Measurements from ENCODE around the gene ZCCHC14. TPM values are rescaled to one million over a fixed set of nuclear protein-coding genes. Genes with fewer than 3 reads are reported as not detected.
"Not testable (repeated sequence)": the region's sequence is repeated elsewhere in the genome, so short reads cannot be mapped to it uniquely, and the experiment has no call there.

The ZCCHC14 gene
- polyA plus RNA-seq, 1 donor (not counting 4 experiments of a cell fraction or from before 2014, with no cell fraction given), result 3.6 TPM

DNA sequence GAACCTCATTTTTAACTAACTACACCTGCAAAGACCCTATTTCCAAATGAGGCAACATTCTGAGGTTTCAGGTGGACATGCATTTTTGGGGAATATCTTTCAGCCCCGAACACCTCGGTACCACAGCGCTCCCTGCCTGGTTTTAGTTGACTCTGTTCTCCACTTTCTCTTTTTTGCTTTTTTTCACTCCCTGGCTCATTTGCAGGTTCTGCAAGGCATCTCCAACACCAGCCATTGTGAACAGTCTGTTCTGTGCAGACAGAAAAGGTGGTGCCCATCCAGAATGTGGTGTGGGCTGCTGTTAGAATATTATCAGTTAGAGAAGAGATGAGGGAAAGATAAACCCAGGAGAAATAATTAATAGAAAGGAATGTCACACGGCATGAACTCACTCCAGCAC, 32.5 kb upstream of the ZCCHC14 start:
- no peak for DNase-seq (ENCODE audit: low read depth, low spot score)
- Histone ChIP-seq H3K79me2 (ENCODE audit: control insufficient read depth, insufficient read depth, low read length) (no peaks in the 10 kb centered on the region), H3K27me3 (ENCODE audit: control insufficient read depth, extremely low read depth, insufficient read depth, low read length) (peaks cover 11% of the 10 kb centered on the region), H3K9me1 (ENCODE audit: control insufficient read depth, extremely low read depth, insufficient read depth, low read length) (no peaks in the 10 kb centered on the region), H3K9me3 (ENCODE audit: control insufficient read depth, low read depth, low read length) (peaks cover 2% of the 10 kb centered on the region), H3K4me1 (ENCODE audit: control insufficient read depth, extremely low read depth, insufficient read depth, low read length) (no peaks in the 10 kb centered on the region), H3K36me3 (ENCODE audit: control insufficient read depth in 2 of 2, extremely low read depth in 1 of 2, insufficient read depth in 2 of 2, low read length in 2 of 2) (no peaks in the 10 kb centered on the region), H3K9ac (ENCODE audit: control insufficient read depth, extremely low read depth, insufficient read depth, low read length) (no peak overlapping the region), H3K4me3 (ENCODE audit: control insufficient read depth in 2 of 3, extremely low read depth in 1 of 3, insufficient read depth in 2 of 3, low read depth in 1 of 3, low read length in 3 of 3) (no peak overlapping the region), H2AFZ (ENCODE audit: control insufficient read depth, low read length) (no peak overlapping the region), H3K4me2 (ENCODE audit: control insufficient read depth, extremely low read depth, insufficient read depth, low read depth, low read length) (no peak overlapping the region), H4K20me1 (ENCODE audit: control insufficient read depth, extremely low read depth, insufficient read depth, low read length) (no peaks in the 10 kb centered on the region), H3K27ac (ENCODE audit: control insufficient read depth, insufficient read depth, low read length) (no peak overlapping the region)
- TF ChIP-seq EZH2 (IDR thresholded peaks at IDR 0.05; ENCODE audit: low read length) (no peak), CTCF (optimal IDR thresholded peaks at IDR 0.05 in 1 of 3, IDR thresholded peaks at IDR 0.05 in 1 of 3, conservative IDR thresholded peaks at IDR 0.05 in 1 of 3; ENCODE audit: extremely low read depth in 1 of 3, insufficient read depth in 2 of 3, low read length in 3 of 3) (no peak)
- dilution Hi-C loops (cut with MboI; ENCODE audit: extremely low pct_ligation_motif_present, low sequenced_read_pairs), result no loop called here
- no peak for FAIRE-seq

DNA sequence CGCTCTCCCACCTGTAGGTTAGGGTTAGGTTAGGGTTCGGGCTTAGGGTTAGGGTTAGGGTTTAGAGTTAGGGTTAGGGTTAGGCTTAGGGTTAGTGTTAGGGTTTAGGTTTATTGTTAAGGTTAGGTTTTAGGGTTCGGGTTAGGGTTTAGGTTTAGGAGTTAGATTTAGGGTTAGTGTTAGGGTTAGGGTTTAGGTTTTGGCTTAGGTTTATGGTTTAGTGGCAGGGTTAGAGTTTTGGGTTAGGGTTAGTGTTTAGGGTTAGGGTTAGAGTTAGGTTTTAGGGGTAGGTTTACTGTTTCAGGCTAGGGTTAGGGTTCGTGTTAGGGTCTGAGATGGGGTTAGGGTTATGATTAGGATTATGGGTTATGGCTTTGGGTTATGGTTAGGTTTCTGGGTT, 31.6 kb upstream of the ZCCHC14 start:
- FAIRE-seq, result no peak
- H4K20me1 ChIP-seq (ENCODE audit: control insufficient read depth, extremely low read depth, insufficient read depth, low read length), result no peaks in the 10 kb centered on the region
- peaks cover 2% of the 10 kb centered on the region for H3K9me3 ChIP-seq (ENCODE audit: control insufficient read depth, low read depth, low read length)
- dilution Hi-C loops (cut with MboI; ENCODE audit: extremely low pct_ligation_motif_present, low sequenced_read_pairs), result no loop called here
- H3K4me2 ChIP-seq (ENCODE audit: control insufficient read depth, extremely low read depth, insufficient read depth, low read depth, low read length), result no peak overlapping the region
- H3K27me3 ChIP-seq (ENCODE audit: control insufficient read depth, extremely low read depth, insufficient read depth, low read length), result peaks cover 11% of the 10 kb centered on the region
- TF ChIP-seq EZH2 (IDR thresholded peaks at IDR 0.05; ENCODE audit: low read length) (no peak), CTCF (optimal IDR thresholded peaks at IDR 0.05 in 1 of 3, IDR thresholded peaks at IDR 0.05 in 1 of 3, conservative IDR thresholded peaks at IDR 0.05 in 1 of 3; ENCODE audit: extremely low read depth in 1 of 3, insufficient read depth in 2 of 3, low read length in 3 of 3) (no peak)
- H3K4me1 ChIP-seq (ENCODE audit: control insufficient read depth, extremely low read depth, insufficient read depth, low read length), result no peaks in the 10 kb centered on the region
- no peaks in the 10 kb centered on the region for H3K79me2 ChIP-seq (ENCODE audit: control insufficient read depth, insufficient read depth, low read length)
- no peak overlapping the region for H3K27ac ChIP-seq (ENCODE audit: control insufficient read depth, insufficient read depth, low read length)
- H2AFZ ChIP-seq (ENCODE audit: control insufficient read depth, low read length), result no peak overlapping the region
- no peaks in the 10 kb centered on the region for H3K9me1 ChIP-seq (ENCODE audit: control insufficient read depth, extremely low read depth, insufficient read depth, low read length)
- H3K4me3 ChIP-seq (ENCODE audit: control insufficient read depth in 2 of 3, extremely low read depth in 1 of 3, insufficient read depth in 2 of 3, low read depth in 1 of 3, low read length in 3 of 3), result no peak overlapping the region
- H3K9ac ChIP-seq (ENCODE audit: control insufficient read depth, extremely low read depth, insufficient read depth, low read length), result no peak overlapping the region
- DNase-seq (ENCODE audit: low read depth, low spot score), result no peak
- no peaks in the 10 kb centered on the region for H3K36me3 ChIP-seq (ENCODE audit: control insufficient read depth in 2 of 2, extremely low read depth in 1 of 2, insufficient read depth in 2 of 2, low read length in 2 of 2)

DNA sequence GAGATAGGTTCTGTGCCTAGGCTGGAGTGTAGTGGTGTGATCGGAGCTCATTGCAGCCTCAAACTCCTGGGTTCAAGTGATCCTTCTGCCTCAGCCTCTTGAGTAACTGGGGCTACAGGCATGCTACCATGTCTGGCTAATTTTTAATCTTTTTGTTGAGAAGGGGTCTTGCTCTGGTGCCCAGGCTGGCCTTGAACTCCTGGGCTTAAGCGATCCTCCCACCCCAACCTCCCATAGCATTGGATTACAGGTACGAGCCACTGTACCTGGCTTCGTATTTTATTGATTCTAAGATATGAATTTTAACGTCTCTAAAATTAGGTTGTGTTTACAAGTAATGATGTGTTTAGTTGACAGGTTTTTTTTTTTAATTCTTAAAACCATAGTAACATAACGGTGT, 30.8 kb upstream of the ZCCHC14 start:
- H3K4me3 ChIP-seq (ENCODE audit: control insufficient read depth in 2 of 3, extremely low read depth in 1 of 3, insufficient read depth in 2 of 3, low read depth in 1 of 3, low read length in 3 of 3); H2AFZ ChIP-seq (ENCODE audit: control insufficient read depth, low read length); H3K4me2 ChIP-seq (ENCODE audit: control insufficient read depth, extremely low read depth, insufficient read depth, low read depth, low read length); H3K4me1 ChIP-seq (ENCODE audit: control insufficient read depth, extremely low read depth, insufficient read depth, low read length); H3K36me3 ChIP-seq (ENCODE audit: control insufficient read depth in 2 of 2, extremely low read depth in 1 of 2, insufficient read depth in 2 of 2, low read length in 2 of 2); H3K27ac ChIP-seq (ENCODE audit: control insufficient read depth, insufficient read depth, low read length); H3K9me1 ChIP-seq (ENCODE audit: control insufficient read depth, extremely low read depth, insufficient read depth, low read length); FAIRE-seq; dilution Hi-C loops (cut with MboI; ENCODE audit: extremely low pct_ligation_motif_present, low sequenced_read_pairs); DNase-seq (ENCODE audit: low read depth, low spot score); H3K9me3 ChIP-seq (ENCODE audit: control insufficient read depth, low read depth, low read length); H3K79me2 ChIP-seq (ENCODE audit: control insufficient read depth, insufficient read depth, low read length); H3K9ac ChIP-seq (ENCODE audit: control insufficient read depth, extremely low read depth, insufficient read depth, low read length); H4K20me1 ChIP-seq (ENCODE audit: control insufficient read depth, extremely low read depth, insufficient read depth, low read length): not testable (repeated sequence)
- peaks cover 11% of the 10 kb centered on the region for H3K27me3 ChIP-seq (ENCODE audit: control insufficient read depth, extremely low read depth, insufficient read depth, low read length)

- H3K27me3 ChIP-seq (ENCODE audit: control insufficient read depth, extremely low read depth, insufficient read depth, low read length); dilution Hi-C loops (cut with MboI; ENCODE audit: extremely low pct_ligation_motif_present, low sequenced_read_pairs); H3K4me3 ChIP-seq (ENCODE audit: control insufficient read depth in 2 of 3, extremely low read depth in 1 of 3, insufficient read depth in 2 of 3, low read depth in 1 of 3, low read length in 3 of 3); H3K27ac ChIP-seq (ENCODE audit: control insufficient read depth, insufficient read depth, low read length); H3K36me3 ChIP-seq (ENCODE audit: control insufficient read depth in 2 of 2, extremely low read depth in 1 of 2, insufficient read depth in 2 of 2, low read length in 2 of 2); DNase-seq (ENCODE audit: low read depth, low spot score); H4K20me1 ChIP-seq (ENCODE audit: control insufficient read depth, extremely low read depth, insufficient read depth, low read length); H3K79me2 ChIP-seq (ENCODE audit: control insufficient read depth, insufficient read depth, low read length); H3K9ac ChIP-seq (ENCODE audit: control insufficient read depth, extremely low read depth, insufficient read depth, low read length); H2AFZ ChIP-seq (ENCODE audit: control insufficient read depth, low read length); H3K9me1 ChIP-seq (ENCODE audit: control insufficient read depth, extremely low read depth, insufficient read depth, low read length); H3K9me3 ChIP-seq (ENCODE audit: control insufficient read depth, low read depth, low read length); H3K4me2 ChIP-seq (ENCODE audit: control insufficient read depth, extremely low read depth, insufficient read depth, low read depth, low read length); FAIRE-seq: not testable (repeated sequence)
- peaks cover 16% of the 10 kb centered on the region for H3K4me1 ChIP-seq (ENCODE audit: control insufficient read depth, extremely low read depth, insufficient read depth, low read length)
Observed at GRCh38 chr16:87521764-87522163, 28.9 kb upstream of the ZCCHC14 start.

Measured in keratinocyte (primary cell).